ENCODE data around the gene BCL2L13. TPM values are rescaled to one million over a fixed set of nuclear protein-coding genes. Genes with fewer than 3 reads are reported as not detected.
"Not testable (repeated sequence)": the region's sequence is repeated elsewhere in the genome, so short reads cannot be mapped to it uniquely, and the experiment has no call there.

Gene BCL2L13
- total and polyA plus RNA-seq, 3 donors from 2014 or later: 60.1 to 80.2 (median 74.1) TPM

GRCh38 chr22:17764036-17764435 lies 125.5 kb downstream of the BCL2L13 start:
- intact Hi-C loops (cut with DNase I; ENCODE audit: low total_unique reads): no loop called here
- no peak overlapping the region for H3K4me3 ChIP-seq
- no peak for TF ChIP-seq POLR2A (IDR thresholded peaks at IDR 0.05)
- TF ChIP-seq CTCF (IDR thresholded peaks at IDR 0.05): no peak
- whole genome bisulfite sequencing, 2 donors: 41 to 50% methylated on average over 5 of the region's 5 CpGs
- no peaks in the 10 kb centered on the region for H3K4me1 ChIP-seq
- H3K27me3 ChIP-seq: no peaks in the 10 kb centered on the region
- no peaks in the 10 kb centered on the region for H3K9me3 ChIP-seq
- DNase-seq: no peak
- no peak overlapping the region for H3K27ac ChIP-seq
- no peaks in the 10 kb centered on the region for H3K36me3 ChIP-seq (ENCODE audit: low read depth, missing control alignments)

- H3K4me1 ChIP-seq; DNase-seq; H3K9me3 ChIP-seq; H3K27me3 ChIP-seq; intact Hi-C loops (cut with DNase I; ENCODE audit: low total_unique reads); H3K27ac ChIP-seq; H3K4me3 ChIP-seq; H3K36me3 ChIP-seq (ENCODE audit: low read depth, missing control alignments): not testable (repeated sequence)
- WGBS, 2 donors: 94 to 95% methylated on average over 5 of the region's 5 CpGs
Observed at GRCh38 chr22:17764852-17765251, 126.3 kb downstream of the BCL2L13 start.

- DNase-seq: no peak
- TF ChIP-seq CTCF (IDR thresholded peaks at IDR 0.05) (no peak), POLR2A (IDR thresholded peaks at IDR 0.05) (no peak)
- H3K27ac ChIP-seq: no peak overlapping the region
- H3K4me1 ChIP-seq: no peaks in the 10 kb centered on the region
- intact Hi-C loops (cut with DNase I; ENCODE audit: low total_unique reads): no loop called here
- no peak overlapping the region for H3K4me3 ChIP-seq
- no peaks in the 10 kb centered on the region for H3K9me3 ChIP-seq
- no peaks in the 10 kb centered on the region for H3K36me3 ChIP-seq (ENCODE audit: low read depth, missing control alignments)
- no peaks in the 10 kb centered on the region for H3K27me3 ChIP-seq
- WGBS, 2 donors: 94% methylated on average over 14 of the region's 14 CpGs
Observed at GRCh38 chr22:17767233-17768065, 128.9 kb downstream of the BCL2L13 start.

GRCh38 chr22:17769013-17769715 lies 130.6 kb downstream of the BCL2L13 start:
- H3K36me3 ChIP-seq (ENCODE audit: low read depth, missing control alignments): no peaks in the 10 kb centered on the region
- intact Hi-C loops (cut with DNase I; ENCODE audit: low total_unique reads): no loop called here
- H3K27me3 ChIP-seq: no peaks in the 10 kb centered on the region
- H3K4me3 ChIP-seq: no peak overlapping the region
- H3K27ac ChIP-seq: no peak overlapping the region
- no peak for TF ChIP-seq POLR2A (IDR thresholded peaks at IDR 0.05)
- no peak for TF ChIP-seq CTCF (IDR thresholded peaks at IDR 0.05)
- DNase-seq: no peak
- no peaks in the 10 kb centered on the region for H3K9me3 ChIP-seq
- peaks cover 5% of the 10 kb centered on the region for H3K4me1 ChIP-seq
- 92 to 93% methylated on average over 13 to 14 of the region's 14 CpGs for WGBS, 2 donors

GRCh38 chr22:17769716-17770082 lies 131.1 kb downstream of the BCL2L13 start:
- 92 to 93% methylated on average over 9 of the region's 9 CpGs for WGBS, 2 donors
- Histone ChIP-seq H3K9me3 (no peaks in the 10 kb centered on the region), H3K4me1 (peaks cover 5% of the 10 kb centered on the region), H3K27ac (no peak overlapping the region), H3K27me3 (no peaks in the 10 kb centered on the region), H3K36me3 (ENCODE audit: low read depth, missing control alignments) (no peaks in the 10 kb centered on the region), H3K4me3 (no peak overlapping the region)
- no peak for TF ChIP-seq POLR2A (IDR thresholded peaks at IDR 0.05)
- TF ChIP-seq CTCF (IDR thresholded peaks at IDR 0.05): no peak
- intact Hi-C loops (cut with DNase I; ENCODE audit: low total_unique reads): no loop called here
- DNase-seq: no peak
